Kidney (tissue), 14 donors: ENCODE measurements around the gene CTF1. TPM values are rescaled to one million over a fixed set of nuclear protein-coding genes. Genes with fewer than 3 reads are reported as not detected.
A peak's percentile ranks its signal among the peaks of the same experiment; 100 is the strongest.

Experiments used
- DNase-seq, 5 donors: peaks; one replicate each; pipeline ENCODE4 v3.0.0-alpha.2; 2013 to 2020
- FAIRE-seq: peaks from 2 replicates; lab custom pipeline; 2012; peaks lifted over from hg19 to GRCh38; lab: Jason Lieb, UNC
- H3K27ac ChIP-seq, 2 donors: one replicate each; pipeline ENCODE4 v1.7.0; 2013; ENCODE audit warnings: low read depth in 2 of 2, low read length in 2 of 2, inconsistent platforms in 1 of 2
- H3K27me3 ChIP-seq: one replicate; pipeline ENCODE4 v1.7.1; 2013; ENCODE audit warnings: low read length, inconsistent platforms; ENCODE audit not compliant: control insufficient read depth, insufficient read depth
- H3K36me3 ChIP-seq, 3 donors: one replicate each; pipeline versions ENCODE4 v1.7.0 to v1.7.1; 2013; ENCODE audit warnings: low read length in 3 of 3, control low read depth in 1 of 3, inconsistent platforms in 1 of 3; ENCODE audit not compliant: insufficient read depth in 3 of 3, control insufficient read depth in 2 of 3
- H3K4me1 ChIP-seq, 3 donors: one replicate each; pipeline versions ENCODE4 v1.7.0 to v1.7.1; 2013; ENCODE audit warnings: low read length in 3 of 3, inconsistent platforms in 1 of 3, low read depth in 1 of 3; ENCODE audit not compliant: control insufficient read depth in 2 of 3, insufficient read depth in 2 of 3
- H3K4me3 ChIP-seq, 3 donors: one replicate each; pipeline versions ENCODE4 v1.7.0 to v1.8.1; 2013; ENCODE audit warnings: low read length in 3 of 3, control low read depth in 1 of 3, inconsistent platforms in 1 of 3
- H3K9ac ChIP-seq, 3 donors: one replicate each; pipeline versions ENCODE4 v1.7.0 to v1.7.1; 2013; ENCODE audit warnings: low read length in 3 of 3, control low read depth in 1 of 3, inconsistent platforms in 1 of 3
- H3K9me3 ChIP-seq, 3 donors: one replicate each; pipeline versions ENCODE4 v1.7.0 to v1.7.1; 2013; ENCODE audit warnings: low read length in 3 of 3, control low read depth in 1 of 3, inconsistent platforms in 1 of 3; ENCODE audit not compliant: control insufficient read depth in 2 of 3, insufficient read depth in 1 of 3
- intact Hi-C: fragments of 100-400 bp; cut with DNase I; formaldehyde crosslinking; loops from one replicate; pipeline ENCODE4 v1.11.1; 2022
- polyA plus RNA-seq: library from polyadenylated mRNA; stranded (reverse); fragments of 350-450 nt; fragmentation: Illumina TruSeq; extraction: RNeasy Lipid Tissue Mini Kit (QIAGEN cat#74804); gene quantifications from one replicate; pipeline ENCODE4 v1.2.3, GENCODE V29; 2014; ENCODE audit warnings: low read depth, low replicate concordance; ENCODE audit not compliant: insufficient read depth
- total RNA-seq: library from RNA; stranded (reverse); fragmentation: NEBNext Ultra II Directional; extraction: Animal tissue kit (Norgen Biotek cat#: 25700); gene quantifications from one replicate; pipeline ENCODE4 v1.2.1, GENCODE V29; 2021
- TF ChIP-seq, protein P1 (sequence below): IDR thresholded peaks from 3 replicates; pipeline ENCODE4 v1.5.1; 2012; ENCODE audit warnings: mild to moderate bottlenecking, moderate library complexity, borderline replicate concordance; ENCODE audit not compliant: insufficient read depth; ENCODE audit errors: extremely low read depth
- donor health status: control.
- donor health status: control.
- donor health status: control.
- donor health status: control.
- donor health status: control.
- donor health status: DM: yes; HTN: yes; CAD: no.
- donor health status: Normal renal cell carcinoma (clear cell type).

Gene CTF1
- total and polyA plus RNA-seq, 2 donors from 2014 or later = 7.3 to 13.0 TPM

DNA sequence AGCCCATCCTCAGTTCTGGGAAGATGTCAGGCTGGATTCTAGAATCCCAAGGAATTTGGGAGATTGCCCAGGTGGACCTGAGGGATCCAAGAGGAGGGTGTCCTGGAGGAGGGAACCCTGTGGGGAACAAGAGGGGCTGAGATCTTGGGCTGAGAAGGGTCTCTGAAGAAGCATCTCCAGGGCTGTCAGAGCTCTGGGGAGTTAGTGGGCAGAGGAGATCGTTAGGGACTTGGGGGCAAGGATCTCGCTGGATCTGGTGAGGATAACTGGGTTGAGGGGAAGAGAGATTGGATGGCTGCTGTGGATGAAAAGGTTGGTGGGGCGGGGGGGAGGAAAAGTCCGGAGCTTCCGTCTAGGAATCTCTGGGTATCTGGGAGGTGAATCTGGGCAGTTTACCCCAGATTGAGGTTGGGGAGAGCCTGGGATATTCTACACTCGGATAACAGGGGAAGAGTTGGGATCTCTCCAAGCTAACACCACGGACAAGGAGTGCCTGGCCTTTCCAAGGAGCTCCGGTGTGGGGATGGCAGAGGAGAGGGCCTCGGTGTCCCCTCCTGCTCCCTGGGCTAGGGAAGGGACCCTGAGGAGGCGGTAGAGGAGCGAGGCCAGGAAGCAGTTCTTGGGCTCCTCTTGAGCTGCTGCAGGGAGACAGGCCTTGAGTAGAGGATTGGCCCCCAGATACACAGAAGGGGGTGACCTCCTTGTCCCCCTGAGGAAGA is 28.7 kb downstream of the CTF1 start:
- FAIRE-seq = no peak
- DNase-seq = peak in 1 of 5 donors; percentile 61
- Histone ChIP-seq H3K9me3 (no peaks in the 10 kb centered on the region), H3K27ac (no peak overlapping the region), H3K4me3 (peak overlapping the region in 1 of 3 donors; percentile 25), H3K9ac (peak overlapping the region in 1 of 3 donors; percentile 12), H3K36me3 (no peaks in the 10 kb centered on the region), H3K4me1 (peaks cover 0 to 4% (median 2%) of the 10 kb centered on the region in 3 donors), H3K27me3 (no peaks in the 10 kb centered on the region)
- TF ChIP-seq, protein P1, sequence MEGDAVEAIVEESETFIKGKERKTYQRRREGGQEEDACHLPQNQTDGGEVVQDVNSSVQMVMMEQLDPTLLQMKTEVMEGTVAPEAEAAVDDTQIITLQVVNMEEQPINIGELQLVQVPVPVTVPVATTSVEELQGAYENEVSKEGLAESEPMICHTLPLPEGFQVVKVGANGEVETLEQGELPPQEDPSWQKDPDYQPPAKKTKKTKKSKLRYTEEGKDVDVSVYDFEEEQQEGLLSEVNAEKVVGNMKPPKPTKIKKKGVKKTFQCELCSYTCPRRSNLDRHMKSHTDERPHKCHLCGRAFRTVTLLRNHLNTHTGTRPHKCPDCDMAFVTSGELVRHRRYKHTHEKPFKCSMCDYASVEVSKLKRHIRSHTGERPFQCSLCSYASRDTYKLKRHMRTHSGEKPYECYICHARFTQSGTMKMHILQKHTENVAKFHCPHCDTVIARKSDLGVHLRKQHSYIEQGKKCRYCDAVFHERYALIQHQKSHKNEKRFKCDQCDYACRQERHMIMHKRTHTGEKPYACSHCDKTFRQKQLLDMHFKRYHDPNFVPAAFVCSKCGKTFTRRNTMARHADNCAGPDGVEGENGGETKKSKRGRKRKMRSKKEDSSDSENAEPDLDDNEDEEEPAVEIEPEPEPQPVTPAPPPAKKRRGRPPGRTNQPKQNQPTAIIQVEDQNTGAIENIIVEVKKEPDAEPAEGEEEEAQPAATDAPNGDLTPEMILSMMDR = no peak
- intact Hi-C loops = no loop called here

DNA sequence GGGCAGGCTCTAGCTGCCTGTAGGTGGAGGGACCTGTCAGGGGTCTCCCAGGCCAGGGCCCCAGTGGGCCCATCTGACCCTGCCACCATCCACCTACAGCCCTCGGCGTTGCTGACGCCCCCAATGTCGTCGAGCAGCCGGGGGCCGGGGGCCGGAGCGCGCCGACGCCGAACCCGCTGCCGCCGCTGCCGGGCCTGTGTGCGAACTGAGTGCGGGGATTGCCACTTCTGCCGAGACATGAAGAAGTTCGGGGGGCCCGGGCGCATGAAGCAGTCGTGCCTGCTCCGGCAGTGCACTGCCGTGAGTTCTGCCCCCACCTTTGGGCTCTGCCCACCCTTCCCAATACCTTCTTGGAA is 29.2 kb downstream of the CTF1 start:
- Histone ChIP-seq H3K9ac (no peak overlapping the region), H3K27me3 (no peaks in the 10 kb centered on the region), H3K27ac (no peak overlapping the region), H3K9me3 (no peaks in the 10 kb centered on the region), H3K36me3 (peaks cover 0 to 2% (median 0%) of the 10 kb centered on the region in 3 donors), H3K4me1 (peaks cover 0 to 4% (median 2%) of the 10 kb centered on the region in 3 donors), H3K4me3 (no peak overlapping the region)
- DNase-seq (peak in 2 of 5 donors; percentile 68 to 78), FAIRE-seq (no peak)
- intact Hi-C loops = no loop called here
- TF ChIP-seq, protein P1 = no peak

DNA sequence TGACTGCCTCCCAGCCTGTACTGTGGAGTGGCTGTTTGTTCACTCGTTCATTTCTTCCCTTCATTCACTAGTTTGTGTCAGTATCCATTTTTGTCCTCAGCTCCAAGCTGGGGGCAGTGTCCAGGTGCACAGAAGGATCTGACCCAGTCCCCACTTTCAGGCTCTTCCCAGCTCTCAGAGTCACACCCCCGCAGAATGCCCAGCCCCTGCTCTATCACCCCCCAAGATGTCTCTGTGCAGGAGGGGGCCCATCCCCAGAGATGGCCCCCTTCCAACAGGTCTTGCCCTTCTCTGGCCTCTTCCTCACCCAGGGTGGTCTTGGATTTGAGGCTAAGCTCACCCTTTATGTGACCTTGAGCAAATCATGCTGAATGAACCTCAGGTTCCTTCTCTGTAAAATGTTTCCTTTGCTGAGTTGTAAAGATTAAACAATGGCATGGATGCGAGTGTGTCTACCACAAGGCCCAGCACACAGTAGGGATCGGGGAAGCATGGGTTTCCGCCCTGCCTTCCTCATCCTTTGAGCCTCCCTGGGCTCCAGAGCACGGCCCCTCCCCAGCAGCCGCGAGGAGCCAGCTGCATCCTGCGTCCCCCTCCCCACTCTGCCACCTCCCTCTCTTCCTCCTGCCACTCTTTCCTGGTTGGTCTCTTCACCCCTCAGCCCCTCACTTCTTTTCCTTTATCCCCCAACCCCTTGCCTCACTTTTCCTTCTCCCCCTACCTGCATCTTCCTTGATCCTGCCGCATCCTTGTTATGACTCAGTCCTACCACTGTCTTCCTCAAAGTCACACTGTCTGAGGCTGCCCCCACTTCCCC is 29.8 kb downstream of the CTF1 start:
- peak in 1 of 5 donors; percentile 58 for DNase-seq

More for the DNA sequence above, 29.8 kb downstream of the CTF1 start:
- Histone ChIP-seq H3K36me3 (peaks cover 2 to 8% (median 4%) of the 10 kb centered on the region in 3 donors), H3K9ac (no peak overlapping the region), H3K4me1 (peaks cover 0 to 4% (median 2%) of the 10 kb centered on the region in 3 donors), H3K9me3 (no peaks in the 10 kb centered on the region), H3K27ac (no peak overlapping the region), H3K27me3 (no peaks in the 10 kb centered on the region), H3K4me3 (no peak overlapping the region)
- TF ChIP-seq, protein P1 = no peak
- intact Hi-C loops = no loop called here
- FAIRE-seq = no peak
